Mucosa of stomach (tissue), 1 donor: Measurements from ENCODE around the gene CCR3.

Experiments used
- H3K27me3 ChIP-seq: one replicate; pipeline ENCODE4 v1.7.0; 2013; ENCODE audit warnings: mild to moderate bottlenecking, low read length; ENCODE audit not compliant: control insufficient read depth, insufficient read depth
- H3K36me3 ChIP-seq: one replicate; pipeline ENCODE4 v1.7.0; 2013; ENCODE audit warnings: low read length; ENCODE audit not compliant: control insufficient read depth, insufficient read depth
- H3K4me1 ChIP-seq: one replicate; pipeline ENCODE4 v1.7.0; 2013; ENCODE audit warnings: mild to moderate bottlenecking, low read length; ENCODE audit not compliant: control insufficient read depth, insufficient read depth
- H3K4me3 ChIP-seq: one replicate; pipeline ENCODE4 v1.7.0; 2013; ENCODE audit warnings: low read length
- H3K9ac ChIP-seq: one replicate; pipeline ENCODE4 v1.7.0; 2013; ENCODE audit warnings: mild to moderate bottlenecking, low read length, moderate library complexity
- H3K9me3 ChIP-seq: one replicate; pipeline ENCODE4 v1.7.0; 2013; ENCODE audit warnings: mild to moderate bottlenecking, low read length, moderate library complexity; ENCODE audit not compliant: control insufficient read depth
- donor health status: Pancreatic carcinoma.

Gene CCR3

DNA sequence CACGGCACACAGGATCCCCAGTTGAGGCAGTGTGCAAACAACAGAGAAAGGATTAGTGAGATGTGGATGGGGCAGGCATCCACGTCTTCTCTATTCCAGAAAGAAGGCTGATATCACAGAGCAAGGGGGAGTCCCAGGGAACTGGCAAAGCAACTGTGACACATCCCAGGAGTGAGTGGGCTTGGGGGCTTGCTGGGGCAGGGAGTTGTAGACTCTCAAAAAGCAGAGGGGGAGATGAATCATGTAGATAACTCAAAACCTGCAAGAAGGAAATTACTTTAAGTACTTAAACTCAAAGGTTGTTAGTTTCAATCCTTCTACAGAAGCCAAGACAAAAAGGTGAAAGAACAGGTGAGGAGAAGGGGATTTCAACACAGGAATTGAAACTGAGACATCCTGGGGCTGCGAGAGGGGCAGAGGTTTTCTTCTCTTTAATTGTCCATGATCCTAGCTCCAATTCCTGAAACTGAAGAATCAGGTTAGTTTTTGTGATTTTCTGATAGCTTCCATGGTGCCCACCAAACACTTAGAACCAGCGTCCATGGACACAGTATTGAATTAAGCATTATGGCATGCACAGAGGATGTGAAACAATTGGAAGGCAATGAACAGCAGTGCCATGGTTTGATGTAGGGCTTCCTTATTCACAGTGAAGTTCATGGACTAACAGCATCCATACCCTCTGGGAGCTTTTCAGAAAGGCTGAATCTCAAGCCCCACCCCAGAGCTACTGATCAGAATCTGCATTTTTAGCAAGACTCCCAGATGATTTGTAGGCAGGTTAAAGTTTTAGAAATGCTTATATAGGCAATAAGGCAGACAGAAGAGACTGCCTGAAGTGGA, 52.0 kb downstream of the CCR3 start:
- Histone ChIP-seq H3K36me3 (no peaks in the 10 kb centered on the region), H3K27me3 (no peaks in the 10 kb centered on the region), H3K9ac (no peak overlapping the region), H3K4me1 (no peaks in the 10 kb centered on the region), H3K9me3 (no peaks in the 10 kb centered on the region), H3K4me3 (no peak overlapping the region)

DNA sequence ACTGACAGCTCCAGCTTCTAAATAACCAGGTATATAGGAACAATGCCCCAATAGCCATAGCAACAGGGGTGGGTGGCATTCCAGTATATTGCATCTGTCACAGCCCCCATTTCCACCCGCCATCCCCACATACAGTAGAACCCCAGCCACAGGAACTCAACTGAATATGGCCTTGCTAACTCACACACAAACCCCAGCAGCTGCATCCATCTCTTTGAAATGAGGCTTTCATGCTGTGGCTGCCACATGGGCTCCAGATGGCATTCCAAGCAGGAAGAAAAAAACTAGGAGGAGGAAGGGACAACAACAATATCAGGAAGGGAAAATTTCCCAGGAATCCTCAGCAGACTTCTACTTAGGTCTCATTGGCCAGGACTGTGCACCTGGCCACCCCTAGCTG, 54.6 kb downstream of the CCR3 start:
- Histone ChIP-seq H3K4me3 (no peak overlapping the region), H3K27me3 (no peaks in the 10 kb centered on the region), H3K36me3 (no peaks in the 10 kb centered on the region), H3K9me3 (no peaks in the 10 kb centered on the region), H3K4me1 (no peaks in the 10 kb centered on the region), H3K9ac (no peak overlapping the region)

DNA sequence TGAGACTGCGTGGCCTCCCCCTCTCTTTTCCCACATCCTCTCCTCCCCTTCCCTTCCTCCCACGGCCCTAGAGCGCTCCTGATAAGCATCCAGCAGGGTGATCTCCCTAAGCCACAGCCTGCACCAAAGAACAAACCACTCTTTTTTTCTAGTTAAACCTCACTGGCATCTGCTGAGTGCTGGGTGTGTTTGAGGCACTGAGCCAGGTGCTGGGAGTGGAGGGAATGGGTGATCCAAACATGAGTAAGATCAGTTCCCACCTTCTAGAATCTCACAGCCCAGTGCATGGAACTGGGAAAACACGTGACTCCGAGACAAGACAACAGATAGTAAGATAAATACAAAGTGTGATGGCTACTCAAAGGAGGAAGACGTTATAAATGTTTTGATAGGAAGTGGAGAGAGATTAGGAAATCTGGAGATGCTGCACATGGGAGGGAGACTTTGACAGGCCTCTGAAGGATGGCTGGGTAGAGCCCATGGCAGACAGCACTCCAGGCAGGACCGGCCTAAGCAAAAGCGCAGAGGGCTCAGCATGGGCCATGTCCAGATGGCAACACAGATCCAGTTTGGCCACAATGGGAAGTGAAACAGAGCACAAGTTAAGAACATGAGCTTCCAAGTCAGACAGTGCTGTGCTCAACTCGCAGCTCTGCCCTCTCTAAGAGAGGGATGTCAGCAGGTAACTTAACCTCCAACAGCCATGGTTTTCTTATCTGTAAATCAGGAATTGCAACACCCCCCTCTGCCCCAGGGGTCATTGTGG, 55.6 kb downstream of the CCR3 start:
- no peaks in the 10 kb centered on the region for H3K27me3 ChIP-seq
- no peaks in the 10 kb centered on the region for H3K4me1 ChIP-seq
- H3K9ac ChIP-seq = no peak overlapping the region
- H3K9me3 ChIP-seq = no peaks in the 10 kb centered on the region
- H3K4me3 ChIP-seq = no peak overlapping the region
- no peaks in the 10 kb centered on the region for H3K36me3 ChIP-seq

DNA sequence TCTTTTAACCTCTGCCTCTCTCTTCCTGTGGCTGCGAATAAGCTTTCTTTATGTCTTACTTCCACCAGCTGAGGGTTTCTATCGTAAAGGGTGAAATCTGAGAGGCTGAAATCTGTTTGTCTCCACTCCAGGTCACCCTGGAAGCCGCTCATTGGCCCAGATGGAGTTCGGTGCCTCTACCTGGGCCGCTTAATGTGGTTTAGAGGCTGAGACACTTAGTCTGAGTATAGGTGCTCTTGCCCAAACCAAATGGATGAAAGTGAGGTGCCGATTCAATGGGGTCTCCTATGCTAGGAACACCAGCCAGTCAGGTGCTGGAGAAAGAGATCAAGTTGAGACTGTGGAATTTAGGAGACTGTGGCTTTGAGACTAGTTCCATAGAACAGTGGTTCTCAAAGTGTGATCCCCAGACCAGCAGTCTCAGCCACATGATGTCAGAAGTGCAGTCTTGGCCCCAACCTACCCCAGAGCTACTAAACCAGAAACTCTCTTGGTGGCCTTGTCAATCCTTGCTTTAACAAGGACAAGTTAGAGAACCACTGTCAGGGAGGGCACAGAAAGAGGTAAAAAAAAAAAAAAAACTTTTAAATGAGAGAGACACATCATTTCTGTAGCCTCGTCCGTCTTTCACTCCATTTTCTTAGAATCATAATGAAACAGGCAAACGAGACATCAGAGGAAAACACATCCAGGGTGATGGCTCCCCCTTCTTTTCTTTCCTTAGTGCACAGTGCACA, 56.8 kb downstream of the CCR3 start:
- Histone ChIP-seq H3K9ac (no peak overlapping the region), H3K27me3 (no peaks in the 10 kb centered on the region), H3K4me1 (no peaks in the 10 kb centered on the region), H3K4me3 (no peak overlapping the region), H3K9me3 (no peaks in the 10 kb centered on the region), H3K36me3 (no peaks in the 10 kb centered on the region)

DNA sequence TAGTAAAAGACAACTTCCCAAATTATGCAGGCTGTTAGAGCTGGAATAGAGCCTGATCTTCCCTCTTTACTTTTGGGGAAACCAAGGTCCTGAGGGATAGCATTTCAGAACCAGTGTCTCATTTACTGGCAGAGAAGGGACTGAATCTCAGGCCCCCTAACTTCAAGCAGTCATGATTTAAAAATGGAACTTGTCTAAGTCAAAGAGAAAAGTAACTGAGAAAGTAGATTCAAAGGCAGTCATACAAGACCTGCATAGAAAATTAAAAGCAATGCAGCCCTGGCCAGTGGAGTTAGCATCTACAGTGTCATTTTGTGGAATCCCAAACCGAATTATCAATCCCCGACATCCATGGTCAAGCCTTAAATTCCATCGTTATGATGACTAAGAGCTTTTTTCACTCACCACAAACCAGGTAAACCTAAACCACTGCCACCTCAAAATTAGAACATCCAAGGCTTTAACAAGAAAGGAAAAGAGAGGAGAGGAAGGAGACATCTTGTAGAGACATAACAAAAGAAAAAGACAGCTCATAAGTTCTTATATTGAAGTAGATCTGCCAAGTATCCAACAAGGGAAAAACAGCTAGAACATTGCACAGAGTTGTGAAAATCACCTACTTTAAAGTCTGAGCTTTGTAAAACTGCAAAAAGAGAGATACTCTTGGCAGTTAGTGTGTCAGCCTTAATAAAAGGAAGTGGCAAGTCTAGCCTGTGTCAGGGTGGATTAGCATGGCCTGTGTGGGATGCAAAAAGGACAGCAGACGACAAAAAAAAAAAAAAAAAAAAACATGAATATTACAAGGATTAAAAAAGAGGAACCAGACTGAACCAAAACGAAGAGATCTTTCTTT, 57.6 kb downstream of the CCR3 start:
- H3K9ac ChIP-seq = no peak overlapping the region
- H3K27me3 ChIP-seq = no peaks in the 10 kb centered on the region
- no peaks in the 10 kb centered on the region for H3K4me1 ChIP-seq
- H3K36me3 ChIP-seq = no peaks in the 10 kb centered on the region
- H3K4me3 ChIP-seq = no peak overlapping the region
- H3K9me3 ChIP-seq = no peaks in the 10 kb centered on the region

DNA sequence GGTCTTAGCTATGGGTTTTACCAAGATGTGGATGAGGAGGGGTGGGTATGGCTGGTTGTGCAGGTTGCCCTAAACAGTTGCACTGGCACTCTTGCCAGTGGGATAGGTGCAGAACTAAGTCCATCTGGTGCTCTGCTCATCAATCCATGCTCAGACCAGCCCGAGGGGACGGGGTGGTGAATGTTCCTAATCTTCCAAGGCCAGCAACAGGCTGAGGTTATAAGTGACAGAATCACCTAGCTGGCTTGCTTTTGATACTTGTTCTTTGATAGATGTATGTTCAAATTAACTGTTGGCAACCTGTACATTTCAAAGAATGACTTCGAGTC, 58.2 kb downstream of the CCR3 start:
- H3K4me3 ChIP-seq = no peak overlapping the region
- no peaks in the 10 kb centered on the region for H3K9me3 ChIP-seq
- H3K27me3 ChIP-seq = no peaks in the 10 kb centered on the region
- H3K36me3 ChIP-seq = no peaks in the 10 kb centered on the region
- H3K9ac ChIP-seq = no peak overlapping the region
- no peaks in the 10 kb centered on the region for H3K4me1 ChIP-seq

DNA sequence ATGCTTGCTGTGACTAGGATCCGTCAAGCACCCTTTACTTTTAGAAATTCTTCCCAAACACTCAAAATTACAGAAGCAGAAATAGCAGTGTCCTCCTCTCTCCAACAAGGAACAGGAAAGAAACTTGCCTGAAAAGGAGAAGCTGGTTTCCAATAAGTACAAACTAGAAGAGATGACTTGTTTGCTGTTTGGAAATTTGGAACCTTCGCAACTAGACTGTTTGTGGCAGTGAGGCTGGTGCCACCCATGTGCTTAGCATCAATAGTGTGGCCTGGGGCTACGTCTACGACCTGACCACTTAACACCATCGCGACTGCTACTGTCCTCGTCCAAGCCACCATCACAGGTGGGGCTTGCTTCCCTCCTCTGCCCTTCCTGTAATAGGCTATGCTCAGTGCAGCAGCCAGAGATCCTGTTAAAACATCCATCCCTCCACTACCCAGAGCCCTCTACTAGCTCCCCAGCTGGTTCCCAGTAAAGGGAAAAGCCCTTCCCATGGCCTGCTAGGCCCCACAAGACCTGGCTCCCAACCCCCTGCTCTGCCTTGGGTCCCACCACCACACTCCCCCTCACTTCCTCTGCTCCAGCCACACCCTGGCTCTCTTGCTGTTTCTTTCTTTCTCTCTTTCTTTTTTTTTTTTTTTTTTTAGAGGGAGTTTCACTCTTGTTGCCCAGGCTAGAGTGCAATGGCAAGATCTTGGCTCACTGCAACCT, 59.0 kb downstream of the CCR3 start:
- Histone ChIP-seq H3K27me3 (no peaks in the 10 kb centered on the region), H3K9ac (no peak overlapping the region), H3K4me1 (no peaks in the 10 kb centered on the region), H3K4me3 (no peak overlapping the region), H3K9me3 (no peaks in the 10 kb centered on the region), H3K36me3 (no peaks in the 10 kb centered on the region)

DNA sequence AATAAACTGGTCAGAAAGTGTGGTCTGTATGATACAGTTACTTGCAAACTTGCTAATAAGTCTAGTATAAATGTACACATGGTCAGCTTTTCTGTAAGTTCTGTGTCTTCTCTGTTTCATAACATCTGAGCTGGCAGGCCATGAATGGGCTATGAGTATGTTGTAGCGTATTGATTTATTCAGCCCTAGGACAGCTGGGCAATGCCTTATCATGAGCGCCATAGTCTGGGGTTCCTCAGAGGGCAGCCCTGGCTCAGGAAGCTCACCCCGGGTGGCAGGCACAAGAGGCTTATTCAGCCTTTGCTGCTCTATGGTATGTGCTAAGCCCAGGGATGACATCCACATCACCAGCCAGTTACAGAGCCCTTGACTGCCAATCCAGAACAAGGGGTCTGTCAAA, 61.0 kb downstream of the CCR3 start:
- H3K9ac ChIP-seq = no peak overlapping the region
- no peak overlapping the region for H3K4me3 ChIP-seq
- no peaks in the 10 kb centered on the region for H3K4me1 ChIP-seq
- H3K27me3 ChIP-seq = no peaks in the 10 kb centered on the region
- H3K9me3 ChIP-seq = no peaks in the 10 kb centered on the region
- no peaks in the 10 kb centered on the region for H3K36me3 ChIP-seq

DNA sequence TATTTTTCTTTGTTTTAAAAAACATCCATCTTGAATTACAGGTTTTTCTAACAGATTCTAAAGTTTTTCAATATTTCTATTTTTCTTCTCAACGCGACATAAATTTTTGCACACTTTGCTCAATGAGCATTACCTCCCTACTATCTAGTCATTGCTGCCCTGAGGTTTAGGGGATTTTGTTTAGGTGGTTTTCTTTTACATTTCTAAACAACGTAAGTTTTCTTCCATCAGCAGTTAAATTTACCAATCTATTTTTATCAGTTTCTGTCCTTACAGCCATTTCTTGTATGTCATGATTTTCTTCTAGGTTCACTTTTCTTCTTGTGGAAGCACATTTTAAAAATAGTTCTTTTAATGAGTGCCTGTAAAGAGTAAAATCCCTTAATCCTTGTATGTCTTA, 62.5 kb downstream of the CCR3 start:
- Histone ChIP-seq H3K27me3 (no peaks in the 10 kb centered on the region), H3K9me3 (no peaks in the 10 kb centered on the region), H3K4me1 (no peaks in the 10 kb centered on the region), H3K4me3 (no peak overlapping the region), H3K36me3 (no peaks in the 10 kb centered on the region), H3K9ac (no peak overlapping the region)

DNA sequence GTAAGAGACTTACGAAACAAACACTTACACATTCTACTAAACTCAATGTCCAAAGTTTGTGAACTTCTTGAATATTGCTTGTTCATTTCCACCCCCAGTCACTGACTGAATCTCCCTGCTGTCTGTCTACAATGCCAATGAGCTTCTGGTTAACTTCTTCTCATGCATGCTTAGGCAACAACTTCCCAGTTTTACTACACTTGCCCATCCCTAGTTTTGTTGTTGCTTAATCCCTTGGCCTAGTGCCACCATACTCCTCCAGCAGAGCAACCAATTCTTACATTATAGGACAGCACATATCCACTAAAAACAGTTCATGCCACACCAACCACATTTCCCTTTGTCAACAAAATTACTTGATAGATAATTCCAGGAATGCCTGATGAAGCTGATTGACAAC, 70.7 kb downstream of the CCR3 start:
- Histone ChIP-seq H3K4me1 (no peaks in the 10 kb centered on the region), H3K9me3 (no peaks in the 10 kb centered on the region), H3K36me3 (no peaks in the 10 kb centered on the region), H3K9ac (no peak overlapping the region), H3K27me3 (peaks cover 9% of the 10 kb centered on the region), H3K4me3 (no peak overlapping the region)

DNA sequence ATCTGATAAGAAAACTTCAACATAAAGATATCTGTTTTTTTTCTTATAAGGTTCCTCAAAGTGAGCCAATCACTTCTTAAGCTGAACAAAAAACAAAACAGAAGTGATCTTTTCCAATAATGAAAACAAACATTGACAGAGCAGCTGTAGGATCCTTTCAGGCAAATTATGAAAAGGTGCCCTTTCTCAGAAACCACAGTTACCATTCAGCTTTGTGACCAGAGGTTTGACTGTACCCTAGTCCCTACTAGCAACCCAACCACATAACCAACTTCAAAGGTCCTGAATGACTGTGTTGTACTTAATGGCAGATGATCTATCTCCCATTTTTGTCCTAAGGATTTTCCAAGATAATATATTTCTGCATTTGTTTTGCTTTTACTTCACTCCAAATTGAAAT, 72.3 kb downstream of the CCR3 start:
- H3K9me3 ChIP-seq = no peaks in the 10 kb centered on the region
- no peaks in the 10 kb centered on the region for H3K36me3 ChIP-seq
- no peaks in the 10 kb centered on the region for H3K4me1 ChIP-seq
- H3K27me3 ChIP-seq = peaks cover 9% of the 10 kb centered on the region
- H3K9ac ChIP-seq = no peak overlapping the region
- no peak overlapping the region for H3K4me3 ChIP-seq
